DND-41 (cell line): ENCODE results near the gene ZNF519.

Experiments used
- ATAC-seq: fragments of 200-7000 bp; cut with Tn5 transposase; 3 replicates; pipeline ENCODE4 v1.9.1; 2021; ENCODE audit warnings: low read depth; ENCODE audit not compliant: insufficient read depth
- DNase-seq: peaks from one replicate; pipeline ENCODE4 v3.0.0-alpha.2; 2020
- H2AFZ ChIP-seq: 2 replicates; pipeline ENCODE4 v1.6.0; 2012; ENCODE audit warnings: low read depth, low read length
- H3K27ac ChIP-seq: 2 replicates; pipeline ENCODE4 v1.5.1; 2012; ENCODE audit warnings: low read length, inconsistent platforms
- H3K27me3 ChIP-seq: fragments of 200-600 bp; sonication (generic); 2 replicates; pipeline ENCODE4 v1.6.0; 2012; ENCODE audit warnings: low read length, mild to moderate bottlenecking, inconsistent platforms; ENCODE audit not compliant: insufficient read depth, poor library complexity
- H3K36me3 ChIP-seq: 2 replicates; pipeline ENCODE4 v1.5.1; 2012; ENCODE audit warnings: low read length, inconsistent platforms; ENCODE audit not compliant: insufficient read depth
- H3K4me1 ChIP-seq: 2 replicates; pipeline ENCODE4 v1.5.1; 2012; ENCODE audit warnings: mild to moderate bottlenecking, low read length; ENCODE audit not compliant: insufficient read depth
- H3K4me2 ChIP-seq: 2 replicates; pipeline ENCODE4 v1.6.0; 2012; ENCODE audit warnings: mild to moderate bottlenecking, moderate library complexity, low read length, inconsistent platforms; ENCODE audit not compliant: insufficient read depth
- H3K4me3 ChIP-seq, 2 experiments: fragments of 200-600 bp in 1 of 2; shearing (Covaris generic) in 1 of 2; 2 replicates each; pipeline ENCODE4 v1.5.1; 2012 to 2016; ENCODE audit warnings: inconsistent platforms in 2 of 2, low read length in 2 of 2, mild to moderate bottlenecking in 2 of 2, low read depth in 1 of 2, moderate library complexity in 1 of 2
- H3K79me2 ChIP-seq: 2 replicates; pipeline ENCODE4 v1.6.0; 2012; ENCODE audit warnings: low read length, inconsistent platforms; ENCODE audit not compliant: insufficient read depth
- H3K9ac ChIP-seq: 2 replicates; pipeline ENCODE4 v1.6.0; 2012; ENCODE audit warnings: low read depth, mild to moderate bottlenecking, inconsistent platforms, low read length, moderate library complexity
- H3K9me3 ChIP-seq: 2 replicates; pipeline ENCODE4 v1.5.1; 2012; ENCODE audit warnings: low read length, moderate library complexity, mild to moderate bottlenecking, inconsistent platforms; ENCODE audit not compliant: insufficient read depth, severe bottlenecking
- H4K20me1 ChIP-seq: 2 replicates; pipeline ENCODE4 v1.6.0; 2012; ENCODE audit warnings: low read length; ENCODE audit not compliant: insufficient read depth
- CTCF ChIP-seq: IDR thresholded peaks from 2 replicates; pipeline ENCODE4 v1.5.1; 2012; ENCODE audit warnings: borderline replicate concordance, low read length, moderate library complexity, mild to moderate bottlenecking; ENCODE audit not compliant: poor library complexity, severe bottlenecking; ENCODE audit errors: extremely low read depth
- EZH2 ChIP-seq: IDR thresholded peaks from 3 replicates; pipeline ENCODE4 v1.6.1; 2012; ENCODE audit warnings: borderline replicate concordance, low read depth, mild to moderate bottlenecking, moderate library complexity, low read length, inconsistent platforms; ENCODE audit not compliant: severe bottlenecking

Gene ZNF519

GRCh38 chr18:14085770-14086457, 46.3 kb downstream of the ZNF519 start:
- 0 out of 2 replicates have a peak, but pooled peaks cover 3% of the 10 kb centered on the region for H3K36me3 ChIP-seq
- H2AFZ ChIP-seq, result no peak overlapping the region
- H3K79me2 ChIP-seq, result no peaks in the 10 kb centered on the region
- ATAC-seq (peak; percentile 34), DNase-seq (no peak)
- H3K27ac ChIP-seq, result no peak overlapping the region
- TF ChIP-seq EZH2 (no peak), CTCF (no peak)
- no peak overlapping the region for H3K9ac ChIP-seq
- H3K4me1 ChIP-seq, result no peaks in the 10 kb centered on the region; the same call in 1 of the 2 replicates
- no peaks in the 10 kb centered on the region for H4K20me1 ChIP-seq
- no peak overlapping the region for H3K4me3 ChIP-seq
- H3K4me2 ChIP-seq, result no peak overlapping the region
- H3K9me3 ChIP-seq, result no peaks in the 10 kb centered on the region
- no peaks in the 10 kb centered on the region for H3K27me3 ChIP-seq

- Histone ChIP-seq H3K27ac (no peak overlapping the region), H3K4me3 (no peak overlapping the region), H2AFZ (no peak overlapping the region), H3K36me3 (peaks cover 39% of the 10 kb centered on the region), H4K20me1 (no peaks in the 10 kb centered on the region), H3K9ac (no peak overlapping the region), H3K27me3 (no peaks in the 10 kb centered on the region), H3K79me2 (no peaks in the 10 kb centered on the region), H3K4me2 (no peak overlapping the region), H3K9me3 (no peaks in the 10 kb centered on the region), H3K4me1 (no peaks in the 10 kb centered on the region)
- DNase-seq (no peak), ATAC-seq (no peak)
- TF ChIP-seq EZH2 (no peak), CTCF (peak; percentile 14)
Observed at GRCh38 chr18:14075196-14075595, 57.0 kb downstream of the ZNF519 start.

DNA sequence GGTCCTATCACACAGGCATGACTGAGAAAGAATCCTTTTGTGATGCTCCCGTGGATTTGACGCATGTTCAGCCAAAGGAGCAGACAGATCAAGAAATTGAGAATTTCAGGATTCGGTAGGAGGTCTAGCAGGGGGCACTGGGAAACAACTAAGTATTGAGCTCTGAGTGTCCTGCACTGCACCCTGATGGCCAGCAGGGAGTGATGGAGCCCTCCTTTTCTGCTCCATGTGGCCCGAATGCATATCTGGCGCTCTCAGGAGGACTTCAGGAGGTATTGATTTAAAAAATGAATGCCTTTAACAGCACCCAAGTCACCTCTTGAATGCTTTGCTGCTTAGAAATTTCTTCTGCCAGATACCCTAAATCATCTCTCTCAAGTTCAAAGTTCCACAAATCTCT, 58.0 kb downstream of the ZNF519 start:
- Histone ChIP-seq H3K9ac (no peak overlapping the region), H3K4me1 (no peaks in the 10 kb centered on the region), H3K4me3 (no peak overlapping the region), H3K4me2 (no peak overlapping the region), H4K20me1 (no peaks in the 10 kb centered on the region), H2AFZ (no peak overlapping the region), H3K36me3 (peaks cover 34% of the 10 kb centered on the region), H3K27ac (no peak overlapping the region), H3K79me2 (no peaks in the 10 kb centered on the region), H3K9me3 (no peaks in the 10 kb centered on the region), H3K27me3 (no peaks in the 10 kb centered on the region)
- DNase-seq (peak; percentile 27), ATAC-seq (peak; percentile 72)
- TF ChIP-seq CTCF (peak; percentile 58), EZH2 (no peak)
